ENCODE data around the gene TNFRSF18. TPM values are rescaled to one million over a fixed set of nuclear protein-coding genes. Genes with fewer than 3 reads are reported as not detected.
"Not testable (repeated sequence)": the region's sequence is repeated elsewhere in the genome, so short reads cannot be mapped to it uniquely, and the experiment has no call there.

Gene TNFRSF18
- not detected in 2 replicates for total RNA-seq (2014; rRNA removed; shearing (Covaris generic); ENCODE audit: low replicate concordance)

GRCh38 chr1:1206376-1206965 is at the start of gene TNFRSF18:
Gene TNFRSF18 (minus strand): TSS chr1:1206592. CDS start chr1:1206571, 21 bp downstream.
- no peak for DNase-seq
- Histone ChIP-seq H3K9me3 (no peaks in the 10 kb centered on the region), H3K36me3 (no peaks in the 10 kb centered on the region), H3K27me3 (no peaks in the 10 kb centered on the region), H3K4me3 (no peak within 1 kb of the TSS)

- H3K27me3 ChIP-seq = no peaks in the 10 kb centered on the region
- H3K9me3 ChIP-seq = no peaks in the 10 kb centered on the region
- no peak overlapping the region for H3K4me3 ChIP-seq
- no peak for DNase-seq
- H3K36me3 ChIP-seq = peaks cover 42% of the 10 kb centered on the region
Observed at GRCh38 chr1:1255611-1256010, 49.2 kb upstream of the TNFRSF18 start.

- no peaks in the 10 kb centered on the region for H3K9me3 ChIP-seq
- H3K4me3 ChIP-seq = no peak overlapping the region
- no peaks in the 10 kb centered on the region for H3K27me3 ChIP-seq
- peaks cover 38% of the 10 kb centered on the region for H3K36me3 ChIP-seq
- no peak for DNase-seq
Observed at GRCh38 chr1:1255078-1255477, 48.7 kb upstream of the TNFRSF18 start.

GRCh38 chr1:1254667-1254998 is 48.2 kb upstream of the TNFRSF18 start:
- Histone ChIP-seq H3K27me3 (no peaks in the 10 kb centered on the region), H3K4me3 (no peak overlapping the region), H3K9me3 (no peaks in the 10 kb centered on the region), H3K36me3 (peaks cover 34% of the 10 kb centered on the region)
- DNase-seq = no peak

- peaks cover 33% of the 10 kb centered on the region for H3K36me3 ChIP-seq
- H3K4me3 ChIP-seq = no peak overlapping the region
- H3K9me3 ChIP-seq = no peaks in the 10 kb centered on the region
- H3K27me3 ChIP-seq = no peaks in the 10 kb centered on the region
- DNase-seq = no peak
Observed at GRCh38 chr1:1253972-1254666, 47.7 kb upstream of the TNFRSF18 start.

- Histone ChIP-seq H3K9me3 (no peaks in the 10 kb centered on the region), H3K27me3 (no peaks in the 10 kb centered on the region), H3K36me3 (peaks cover 33% of the 10 kb centered on the region), H3K4me3 (no peak overlapping the region)
- DNase-seq = no peak
Observed at GRCh38 chr1:1253314-1253713, 46.9 kb upstream of the TNFRSF18 start.

- H3K36me3 ChIP-seq = peaks cover 24% of the 10 kb centered on the region
- no peak for DNase-seq
- no peaks in the 10 kb centered on the region for H3K27me3 ChIP-seq
- no peak overlapping the region for H3K4me3 ChIP-seq
- no peaks in the 10 kb centered on the region for H3K9me3 ChIP-seq
Observed at GRCh38 chr1:1250786-1251284, 44.4 kb upstream of the TNFRSF18 start.

GRCh38 chr1:1248009-1248913 is 41.9 kb upstream of the TNFRSF18 start:
- DNase-seq, H3K36me3 ChIP-seq, H3K4me3 ChIP-seq, H3K9me3 ChIP-seq, H3K27me3 ChIP-seq: not testable (repeated sequence)

- no peak for DNase-seq
- Histone ChIP-seq H3K36me3 (peaks cover under 1% of the 10 kb centered on the region; the same call in 1 of the 2 replicates), H3K4me3 (no peak overlapping the region), H3K9me3 (no peaks in the 10 kb centered on the region), H3K27me3 (no peaks in the 10 kb centered on the region)
Observed at GRCh38 chr1:1247341-1247913, 41.0 kb upstream of the TNFRSF18 start.

- H3K9me3 ChIP-seq = no peaks in the 10 kb centered on the region
- H3K27me3 ChIP-seq = no peaks in the 10 kb centered on the region
- no peaks in the 10 kb centered on the region for H3K36me3 ChIP-seq
- DNase-seq = no peak
- no peak within 1 kb of the TSS for H3K4me3 ChIP-seq
Observed at GRCh38 chr1:1246577-1247340, 40.4 kb upstream of the TNFRSF18 start, which contains the start of gene C1QTNF12. Gene C1QTNF12 (minus strand): TSS chr1:1246722. CDS start chr1:1246690, 32 bp downstream.

GRCh38 chr1:1245817-1246576 is 39.6 kb upstream of the TNFRSF18 start:
- H3K4me3 ChIP-seq = no peak overlapping the region
- no peak for DNase-seq
- no peaks in the 10 kb centered on the region for H3K27me3 ChIP-seq
- no peaks in the 10 kb centered on the region for H3K36me3 ChIP-seq
- H3K9me3 ChIP-seq = no peaks in the 10 kb centered on the region

GRCh38 chr1:1245178-1245816 is 38.9 kb upstream of the TNFRSF18 start:
- Histone ChIP-seq H3K27me3 (no peaks in the 10 kb centered on the region), H3K4me3 (no peak overlapping the region), H3K36me3 (no peaks in the 10 kb centered on the region), H3K9me3 (no peaks in the 10 kb centered on the region)
- DNase-seq = no peak

- Histone ChIP-seq H3K4me3 (no peak overlapping the region), H3K9me3 (no peaks in the 10 kb centered on the region), H3K27me3 (no peaks in the 10 kb centered on the region), H3K36me3 (no peaks in the 10 kb centered on the region)
- no peak for DNase-seq
Observed at GRCh38 chr1:1244192-1244811, 37.9 kb upstream of the TNFRSF18 start.

- no peaks in the 10 kb centered on the region for H3K36me3 ChIP-seq
Observed at GRCh38 chr1:1243807-1244191, 37.4 kb upstream of the TNFRSF18 start.

GRCh38 chr1:1243266-1243660 is 36.9 kb upstream of the TNFRSF18 start:
- H3K27me3 ChIP-seq = no peaks in the 10 kb centered on the region
- DNase-seq = no peak
- H3K36me3 ChIP-seq = no peaks in the 10 kb centered on the region
- no peaks in the 10 kb centered on the region for H3K9me3 ChIP-seq
- H3K4me3 ChIP-seq = no peak overlapping the region

More at GRCh38 chr1:1243807-1244191, 37.4 kb upstream of the TNFRSF18 start:
- DNase-seq = no peak
- Histone ChIP-seq H3K9me3 (no peaks in the 10 kb centered on the region), H3K27me3 (no peaks in the 10 kb centered on the region), H3K4me3 (no peak overlapping the region)
